ENCODE results near the gene MAP7.

DNA sequence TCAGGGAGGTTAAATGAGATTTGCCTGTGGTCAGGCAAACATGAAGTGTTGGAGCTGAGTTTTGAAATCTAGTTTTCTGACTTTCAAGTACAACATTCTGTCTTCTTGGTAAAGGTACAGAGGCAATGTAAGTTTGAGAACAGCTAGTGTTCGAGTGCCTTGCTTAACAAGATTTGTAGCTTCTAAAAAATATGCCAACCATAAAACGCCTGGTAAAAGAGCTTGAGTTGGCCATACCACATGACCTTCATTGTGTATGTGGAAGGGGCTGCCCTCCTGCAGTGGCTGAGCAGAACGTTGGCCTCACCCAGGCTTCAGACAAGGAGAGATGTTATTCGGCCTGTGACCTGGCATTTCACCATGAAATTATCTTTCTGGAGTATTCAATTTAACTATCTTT is 86.5 kb downstream of the MAP7 start:
- TF ChIP-seq, protein P1, sequence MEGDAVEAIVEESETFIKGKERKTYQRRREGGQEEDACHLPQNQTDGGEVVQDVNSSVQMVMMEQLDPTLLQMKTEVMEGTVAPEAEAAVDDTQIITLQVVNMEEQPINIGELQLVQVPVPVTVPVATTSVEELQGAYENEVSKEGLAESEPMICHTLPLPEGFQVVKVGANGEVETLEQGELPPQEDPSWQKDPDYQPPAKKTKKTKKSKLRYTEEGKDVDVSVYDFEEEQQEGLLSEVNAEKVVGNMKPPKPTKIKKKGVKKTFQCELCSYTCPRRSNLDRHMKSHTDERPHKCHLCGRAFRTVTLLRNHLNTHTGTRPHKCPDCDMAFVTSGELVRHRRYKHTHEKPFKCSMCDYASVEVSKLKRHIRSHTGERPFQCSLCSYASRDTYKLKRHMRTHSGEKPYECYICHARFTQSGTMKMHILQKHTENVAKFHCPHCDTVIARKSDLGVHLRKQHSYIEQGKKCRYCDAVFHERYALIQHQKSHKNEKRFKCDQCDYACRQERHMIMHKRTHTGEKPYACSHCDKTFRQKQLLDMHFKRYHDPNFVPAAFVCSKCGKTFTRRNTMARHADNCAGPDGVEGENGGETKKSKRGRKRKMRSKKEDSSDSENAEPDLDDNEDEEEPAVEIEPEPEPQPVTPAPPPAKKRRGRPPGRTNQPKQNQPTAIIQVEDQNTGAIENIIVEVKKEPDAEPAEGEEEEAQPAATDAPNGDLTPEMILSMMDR (IDR thresholded peaks at IDR 0.05; ENCODE audit: low read depth, low read length, poor library complexity, severe bottlenecking), result no peak
- TF ChIP-seq EZH2phosphoT487 (IDR thresholded peaks at IDR 0.05; ENCODE audit: borderline replicate concordance, low read length), result no peak

Data from DOHH2 (cell line).